Measurements from ENCODE around the gene DTD1.

The DTD1 gene

DNA sequence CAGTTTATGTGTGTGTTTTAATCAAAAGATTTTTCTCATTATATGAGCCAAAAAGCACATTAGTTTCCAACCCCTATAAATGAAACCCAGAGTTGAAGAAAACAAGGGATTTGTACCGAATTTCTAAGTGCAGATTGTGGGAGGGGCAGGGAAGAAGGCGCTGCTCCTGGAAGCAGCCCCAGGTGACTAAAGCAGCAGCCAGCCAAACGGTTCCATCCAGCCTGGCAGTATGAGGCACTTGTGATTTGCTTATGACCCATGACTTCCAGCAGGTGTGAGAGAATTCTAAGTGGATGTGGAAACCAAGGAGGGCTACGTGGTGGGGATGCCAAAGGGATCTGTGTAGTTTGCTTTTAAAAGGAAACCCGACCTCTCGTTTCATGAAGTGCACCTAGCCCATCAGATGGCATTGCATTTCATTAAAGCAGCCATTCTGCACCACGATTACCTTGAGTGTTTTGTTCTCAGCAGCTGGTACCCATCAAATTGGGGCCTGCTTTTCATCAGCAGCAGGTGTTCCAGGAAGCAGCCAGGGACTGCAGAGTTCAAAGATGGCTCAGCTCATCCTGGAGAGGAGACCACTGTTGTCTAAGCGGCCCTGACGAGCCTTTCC is 79.1 kb downstream of the DTD1 start:
- no peak for DNase-seq

DNA sequence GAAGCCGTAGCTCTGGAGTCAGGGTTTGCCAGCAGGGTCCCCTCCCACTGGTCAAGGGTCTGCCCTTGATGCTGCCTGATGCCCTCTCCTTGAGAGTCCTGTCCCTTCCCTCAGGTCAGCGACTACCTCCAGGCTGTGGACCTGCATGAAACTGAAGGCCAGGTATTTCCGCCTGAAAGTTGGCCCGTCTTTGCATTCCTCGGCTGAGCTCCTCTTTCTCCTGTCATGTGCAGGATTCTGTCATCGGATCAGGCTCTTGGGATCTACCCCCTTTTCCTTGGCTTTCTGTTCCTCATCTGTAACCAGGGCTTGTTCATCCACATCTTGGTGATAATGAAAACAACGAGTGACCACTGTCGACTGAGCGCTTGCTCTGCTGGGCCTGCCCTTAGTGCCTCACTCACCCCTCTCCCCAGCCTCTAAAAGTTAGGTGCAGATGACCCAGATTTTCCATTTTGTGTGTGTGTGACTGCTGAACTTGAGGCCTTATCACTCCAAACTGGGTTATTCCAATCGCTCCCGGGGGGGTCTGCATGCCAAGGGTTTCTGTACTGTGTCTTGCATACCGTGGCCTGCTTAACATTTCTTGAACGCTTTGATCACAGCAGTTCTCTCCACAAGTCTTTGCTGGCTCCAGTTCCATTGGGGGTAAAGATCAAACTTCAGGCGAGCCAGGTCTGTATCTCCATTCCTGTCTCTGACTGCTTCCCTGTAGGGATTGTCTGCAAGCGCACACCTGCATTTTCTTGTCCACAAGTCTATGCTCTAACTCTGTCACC is 81.6 kb downstream of the DTD1 start:
- no peak for DNase-seq

DNA sequence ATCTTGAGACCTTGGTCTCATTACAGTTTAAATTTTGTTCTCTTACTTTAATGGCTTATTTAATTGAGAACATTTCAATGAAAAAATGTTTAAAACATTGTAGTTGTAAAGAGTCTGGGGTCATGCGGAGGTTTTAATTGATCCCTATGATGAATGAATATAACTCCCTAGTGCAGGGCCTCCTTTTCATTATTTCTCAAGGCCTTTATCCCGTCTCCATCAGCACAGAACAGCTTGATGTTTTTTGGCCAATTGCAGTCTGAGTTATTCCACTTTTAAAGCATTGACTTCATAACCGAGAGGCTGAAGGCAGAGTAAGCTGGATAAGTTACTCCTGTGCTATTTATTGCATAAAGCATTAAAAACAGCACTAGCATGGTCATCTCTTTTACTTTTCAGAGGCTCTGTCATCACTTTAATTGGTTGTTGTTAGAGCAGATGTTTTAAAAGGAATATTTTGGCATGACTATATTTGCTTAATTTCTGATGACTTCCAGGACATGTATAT is 83.4 kb downstream of the DTD1 start:
- DNase-seq = no peak

DNA sequence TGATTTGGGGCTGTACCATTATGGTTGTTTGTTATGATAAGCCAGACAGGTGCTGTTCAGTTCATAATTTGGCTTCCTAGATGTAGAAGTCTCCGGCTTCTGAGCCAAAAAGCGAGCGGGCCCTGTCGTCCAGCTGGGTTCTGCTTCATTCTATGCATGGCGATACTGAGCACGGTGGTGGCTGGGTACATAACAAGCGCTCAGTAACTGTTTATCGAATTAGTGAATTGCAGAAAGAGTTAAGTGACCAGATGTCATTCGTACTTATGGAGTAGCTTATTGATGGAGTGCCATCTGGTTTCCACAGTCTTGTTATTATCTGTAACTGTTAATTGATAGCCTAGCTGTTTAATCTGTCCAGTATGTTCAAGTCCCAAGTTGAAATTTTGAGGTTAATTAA is 85.0 kb downstream of the DTD1 start:
- DNase-seq = no peak

DNA sequence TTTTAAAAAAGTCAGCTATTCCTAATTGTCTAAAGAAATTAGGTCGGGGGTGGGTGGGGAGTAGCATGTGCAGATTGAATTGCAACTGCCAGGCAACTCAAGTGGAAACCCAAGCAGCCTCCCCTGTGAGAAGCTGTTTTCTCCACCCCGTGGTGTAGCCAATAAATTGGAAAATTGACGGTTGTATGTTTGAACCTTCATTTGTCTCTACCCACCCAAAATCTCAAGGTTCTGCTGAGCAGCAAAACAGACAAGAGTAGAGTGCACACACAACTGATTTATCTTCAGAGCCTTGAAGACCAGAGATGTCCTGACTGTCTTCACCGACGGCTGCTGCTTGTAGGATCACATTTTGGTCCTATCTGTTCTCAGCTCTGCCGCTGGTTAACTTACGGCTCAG is 88.5 kb downstream of the DTD1 start:
- no peak for DNase-seq

DNA sequence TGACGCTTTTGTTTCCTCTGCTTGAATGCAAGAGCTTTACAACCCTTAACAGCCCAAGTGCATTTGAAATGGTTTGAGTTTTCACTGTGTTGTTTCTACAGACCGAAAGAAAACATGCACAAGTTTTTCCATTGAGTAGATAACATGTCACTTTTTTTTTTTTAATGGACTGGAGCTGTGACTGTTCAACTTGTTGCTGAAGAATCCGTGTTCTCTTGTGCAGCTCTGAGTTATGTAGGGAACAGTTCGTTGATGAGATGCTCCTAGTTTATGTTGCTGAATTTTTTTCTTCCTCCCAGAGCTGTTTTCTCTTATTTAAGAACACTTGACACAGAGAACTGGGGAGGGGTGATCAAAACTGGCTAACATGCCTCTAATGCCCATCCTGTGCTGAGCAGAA is 89.3 kb downstream of the DTD1 start:
- DNase-seq = no peak

DNA sequence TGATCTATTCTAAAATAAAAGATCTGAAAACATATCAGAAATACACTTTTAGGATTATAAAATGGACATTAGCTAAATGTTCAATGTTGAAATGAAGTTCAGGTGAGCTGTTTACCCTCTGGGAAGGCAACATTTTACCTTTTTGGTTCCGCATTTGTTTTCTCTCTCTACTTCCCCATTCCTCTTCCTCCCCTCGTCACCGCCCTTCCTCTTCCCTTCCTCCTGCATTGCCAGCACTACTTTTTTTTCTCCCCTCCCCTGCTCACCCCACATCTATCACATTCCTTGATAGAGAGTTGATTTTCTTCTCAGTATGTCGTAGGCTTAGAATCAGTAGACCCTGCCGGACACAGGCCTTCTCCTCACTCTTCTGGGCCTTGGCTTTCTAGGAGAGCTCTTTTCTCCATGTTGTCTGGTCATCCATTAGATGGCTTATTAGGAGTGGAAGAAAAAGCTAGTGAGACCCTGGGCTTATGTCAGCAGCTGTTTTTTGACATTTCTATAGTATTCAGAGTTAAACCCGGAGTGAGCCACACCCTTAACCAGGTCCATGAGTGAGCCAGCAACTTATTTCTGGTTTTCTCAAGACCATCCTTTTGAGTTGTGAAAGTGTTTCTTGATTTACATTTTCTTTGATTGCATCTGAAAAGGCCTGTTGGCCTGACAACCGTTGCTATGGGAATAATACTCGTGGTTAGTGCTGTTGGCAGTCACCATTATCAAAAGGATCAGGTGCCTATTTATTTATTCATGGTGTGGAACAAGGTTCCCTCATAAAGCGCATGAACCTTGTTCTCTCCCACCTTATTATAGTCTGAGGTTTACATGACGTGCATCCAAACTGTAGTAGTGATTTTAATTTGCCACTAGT is 90.9 kb downstream of the DTD1 start:
- no peak for DNase-seq

DNA sequence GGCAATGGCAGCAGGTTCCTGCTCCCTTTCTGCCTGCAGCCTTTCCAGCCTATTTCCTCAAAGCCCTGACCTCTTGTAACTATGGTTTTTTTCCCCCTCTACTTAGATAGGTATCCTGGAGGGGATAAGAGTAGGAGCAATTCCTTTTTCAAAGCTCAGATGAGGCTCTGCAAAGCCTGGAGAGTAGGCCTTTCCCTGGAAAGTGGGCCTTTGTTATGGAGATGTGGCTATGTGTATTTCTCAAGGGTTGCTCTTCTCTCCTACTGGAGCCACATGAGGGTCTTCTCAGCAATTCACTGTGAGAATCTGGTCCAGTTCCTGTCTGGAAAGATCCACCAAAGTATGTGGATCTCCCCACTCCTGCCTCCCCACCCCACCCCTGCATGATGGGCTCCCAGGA is 96.0 kb downstream of the DTD1 start:
- DNase-seq = no peak

DNA sequence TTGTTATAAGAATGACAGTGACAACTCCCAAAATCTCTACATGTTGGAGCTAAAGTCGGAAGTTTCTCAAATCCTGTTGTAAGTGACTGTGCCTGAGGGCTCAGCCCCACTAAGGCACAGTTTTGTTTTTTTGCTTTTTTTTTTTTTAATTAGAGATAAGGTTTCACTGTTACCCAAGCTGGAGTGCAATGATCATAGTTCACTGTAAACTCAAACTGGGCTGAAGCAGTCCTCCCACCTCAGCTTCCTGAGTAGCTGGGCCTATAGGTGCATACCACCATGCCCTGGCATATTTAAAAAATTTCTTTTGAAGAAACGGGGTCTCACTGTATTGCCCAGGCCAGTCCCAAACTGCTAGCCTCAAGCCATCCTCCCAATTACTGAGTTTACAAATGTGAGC is 96.9 kb downstream of the DTD1 start:
- DNase-seq = no peak

DNA sequence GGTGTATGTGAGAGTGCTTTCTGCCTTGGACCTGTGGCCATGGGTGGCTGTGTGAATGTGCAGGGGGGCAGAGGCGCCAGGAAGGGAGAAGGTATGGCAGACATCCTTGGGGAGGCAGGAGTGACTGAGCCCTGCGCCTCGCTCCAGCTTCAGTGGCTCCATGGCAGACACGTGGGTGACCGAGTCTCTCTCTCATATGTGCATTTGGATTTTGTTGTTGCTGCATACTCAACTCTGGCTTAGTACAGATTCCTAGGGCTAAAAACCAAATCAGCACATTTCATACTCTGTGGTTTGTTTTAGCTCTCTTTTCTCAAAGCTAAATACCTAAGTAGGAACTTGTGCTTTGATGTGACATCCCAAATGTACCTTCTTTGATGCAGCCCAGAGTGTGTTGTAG is 97.6 kb downstream of the DTD1 start:
- no peak for DNase-seq

DNA sequence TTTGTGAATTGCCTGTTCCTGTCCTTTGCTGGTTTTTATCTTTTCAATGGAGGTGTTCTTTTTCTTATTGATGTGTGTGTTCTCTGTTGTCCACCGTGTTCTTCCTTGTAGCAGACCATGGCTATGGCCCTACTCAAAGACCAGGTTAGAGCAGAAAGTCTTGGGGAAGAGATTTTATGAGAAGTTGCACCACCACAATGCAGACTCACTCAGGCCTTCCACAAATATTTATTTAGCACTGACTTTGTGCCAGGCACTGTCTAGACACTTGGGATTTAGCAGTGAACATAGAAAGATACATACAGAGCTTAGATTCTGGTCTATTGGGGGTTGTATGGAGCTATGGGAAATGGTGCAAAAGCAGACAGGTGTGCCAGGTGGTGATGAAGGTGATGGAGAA is 98.8 kb downstream of the DTD1 start:
- no peak for DNase-seq

DNA sequence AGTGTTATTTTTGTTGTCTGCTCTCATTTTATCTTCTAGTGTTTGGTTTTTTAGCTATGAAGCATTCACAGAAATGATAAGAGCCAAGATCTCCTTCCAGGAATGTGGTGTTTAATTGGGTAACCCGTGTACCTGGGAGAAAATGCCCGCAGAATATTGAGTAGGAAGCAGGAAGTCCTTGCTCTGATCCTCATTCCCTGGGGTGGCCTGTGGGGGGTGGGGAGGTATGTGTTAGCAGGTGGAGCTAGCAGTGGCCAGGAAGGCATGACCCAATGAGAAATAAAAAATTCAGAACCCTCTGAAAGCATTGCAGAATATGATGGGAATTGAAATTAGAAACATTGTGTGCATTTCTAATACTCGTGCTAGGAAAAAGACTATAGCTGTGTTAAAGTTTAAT is 100.8 kb downstream of the DTD1 start:
- no peak for DNase-seq

DNA sequence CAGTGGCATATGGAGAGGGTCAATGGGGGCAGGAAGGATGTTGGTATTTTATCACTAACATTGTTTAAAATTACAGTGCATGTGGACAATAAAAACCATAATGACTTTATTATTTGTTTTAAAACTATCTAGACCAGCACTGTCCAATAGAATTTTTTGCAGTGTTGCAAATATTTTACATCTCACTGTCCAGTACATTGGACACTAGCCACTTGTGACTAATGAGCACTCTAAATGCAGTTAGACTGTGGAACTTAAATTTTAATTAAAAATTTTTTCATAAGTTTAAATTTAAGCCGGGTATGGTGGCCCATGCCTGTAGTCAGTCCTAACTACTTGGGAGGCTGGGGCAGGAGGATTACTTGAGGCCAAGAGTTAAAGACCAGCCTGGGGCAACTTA is 101.7 kb downstream of the DTD1 start:
- no peak for DNase-seq

DNA sequence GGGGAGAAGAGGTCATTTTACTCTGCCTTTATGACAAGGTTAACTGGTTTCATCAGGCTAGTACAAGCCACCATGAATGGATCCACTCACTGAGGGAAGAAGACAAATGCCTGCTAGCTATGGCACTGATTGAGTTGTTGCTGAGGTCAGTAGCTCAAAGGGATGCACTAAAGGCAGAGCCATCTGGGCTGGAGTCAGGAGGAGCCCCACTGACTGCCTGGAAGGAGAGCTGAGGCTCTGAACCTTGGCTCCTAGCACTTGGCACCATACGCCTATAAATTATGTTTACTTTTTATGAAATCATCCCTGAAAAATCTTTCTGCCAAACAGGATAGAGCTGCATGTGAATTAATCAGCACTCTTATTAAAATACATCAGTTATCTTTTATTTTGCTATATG is 104.6 kb downstream of the DTD1 start:
- no peak for DNase-seq

DNA sequence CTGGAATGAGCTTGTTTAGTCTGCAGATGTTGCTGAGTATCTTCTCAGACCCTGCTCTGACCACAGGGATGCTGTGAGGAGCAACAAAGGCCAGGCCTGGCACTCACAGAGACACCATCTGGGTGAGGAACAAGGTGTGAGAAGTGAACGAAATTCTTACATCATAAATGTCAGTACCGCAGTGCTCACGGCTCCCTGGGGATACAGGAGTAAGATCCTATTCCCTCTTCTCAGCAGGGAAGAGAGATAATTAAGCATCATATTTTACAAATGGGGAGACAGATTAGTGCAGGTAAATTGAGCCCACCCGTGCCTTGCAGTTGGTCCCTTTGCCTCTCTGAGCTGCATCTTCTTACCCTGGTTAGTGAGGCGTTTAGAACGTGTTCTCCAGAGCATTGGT is 106.2 kb downstream of the DTD1 start:
- DNase-seq = no peak

DNA sequence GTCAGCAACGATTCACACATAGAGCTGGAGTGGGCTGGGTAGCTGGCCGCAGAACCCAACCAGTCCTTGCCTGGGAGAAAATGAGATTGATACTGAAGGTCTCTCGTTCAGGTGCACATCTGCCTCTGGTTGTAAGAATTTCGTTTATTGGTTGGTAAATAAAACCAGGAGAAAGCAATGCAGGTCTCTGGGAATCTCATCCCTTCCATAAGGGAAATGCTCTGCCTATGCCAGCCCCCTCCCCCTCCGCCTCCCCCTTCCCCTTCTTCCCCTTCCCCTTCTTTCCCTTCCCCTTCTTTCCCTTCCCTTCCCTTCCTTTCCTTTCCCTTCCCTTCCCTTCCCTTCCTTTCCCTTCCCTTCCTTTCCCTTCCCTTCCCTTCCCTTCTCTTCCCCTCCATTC is 107.3 kb downstream of the DTD1 start:
- no peak for DNase-seq

DNA sequence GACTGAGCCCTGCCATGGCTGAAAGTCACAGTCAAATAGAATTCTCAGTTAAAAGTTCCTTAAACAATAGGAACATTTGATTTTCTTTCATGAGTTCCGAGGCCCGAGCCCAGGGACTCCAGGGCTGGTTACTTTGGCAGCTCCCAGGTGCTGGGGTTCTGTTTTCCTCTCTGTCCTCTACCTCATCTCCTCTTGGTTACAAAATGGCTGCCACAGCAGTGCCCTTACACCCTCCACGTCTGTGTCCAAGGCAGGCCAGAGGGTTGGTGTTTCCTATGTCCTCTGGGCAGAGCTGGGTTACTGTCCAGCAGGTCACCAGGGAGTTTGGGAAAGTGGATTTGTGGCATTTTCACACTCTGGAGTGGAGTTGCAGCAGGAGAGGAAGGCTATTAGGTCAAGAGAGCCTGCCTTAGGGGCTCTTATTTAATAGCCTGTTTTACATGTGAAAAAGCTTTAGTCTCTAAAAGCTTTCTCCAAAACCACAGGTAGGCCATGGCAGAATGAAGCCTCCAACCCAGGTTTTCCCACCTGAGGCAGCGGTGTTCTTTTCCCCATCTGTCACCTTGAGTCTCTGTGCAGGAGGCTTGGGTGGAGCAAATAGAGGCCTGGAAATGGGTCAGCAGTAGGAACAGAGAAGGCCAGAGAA is 111.0 kb downstream of the DTD1 start:
- no peak for DNase-seq

DNA sequence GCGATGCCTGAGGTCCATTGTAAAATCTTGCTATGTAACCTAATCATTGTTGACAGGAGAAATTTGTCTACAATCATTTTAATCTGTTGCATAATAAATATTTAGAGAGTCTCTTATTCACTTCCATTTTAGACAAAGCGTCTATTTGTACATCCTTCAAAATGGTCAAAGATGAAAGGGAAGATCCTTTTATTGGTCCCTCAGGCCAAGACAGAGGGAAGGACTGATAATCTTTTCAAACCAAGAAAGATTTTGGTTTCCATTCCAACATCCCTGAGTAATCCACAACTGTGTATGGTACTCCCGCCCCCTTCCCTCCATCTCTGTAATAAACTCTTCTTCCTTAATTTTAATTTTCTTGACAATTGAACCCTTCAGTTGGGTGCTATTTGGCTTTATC is 114.1 kb downstream of the DTD1 start:
- no peak for DNase-seq

DNA sequence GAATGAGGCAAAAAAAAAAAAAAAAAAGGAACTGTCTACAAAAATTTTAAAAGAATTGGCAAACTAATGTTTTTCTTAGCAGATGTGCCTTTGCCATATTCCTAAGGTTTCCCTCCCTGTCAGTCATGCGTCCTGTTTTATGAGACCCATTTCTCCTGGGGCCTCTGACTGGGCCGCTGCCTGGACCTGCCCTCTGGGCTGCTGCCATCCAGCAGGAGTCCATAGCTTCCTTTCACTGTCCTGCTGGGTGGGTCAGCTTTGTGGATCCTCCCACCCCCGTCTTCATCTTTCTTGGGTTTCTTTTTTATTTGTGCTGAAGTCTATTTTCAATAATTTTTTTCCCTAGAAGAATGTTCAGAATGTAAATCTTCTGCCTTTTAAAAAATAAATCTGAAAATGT is 114.9 kb downstream of the DTD1 start:
- no peak for DNase-seq

DNA sequence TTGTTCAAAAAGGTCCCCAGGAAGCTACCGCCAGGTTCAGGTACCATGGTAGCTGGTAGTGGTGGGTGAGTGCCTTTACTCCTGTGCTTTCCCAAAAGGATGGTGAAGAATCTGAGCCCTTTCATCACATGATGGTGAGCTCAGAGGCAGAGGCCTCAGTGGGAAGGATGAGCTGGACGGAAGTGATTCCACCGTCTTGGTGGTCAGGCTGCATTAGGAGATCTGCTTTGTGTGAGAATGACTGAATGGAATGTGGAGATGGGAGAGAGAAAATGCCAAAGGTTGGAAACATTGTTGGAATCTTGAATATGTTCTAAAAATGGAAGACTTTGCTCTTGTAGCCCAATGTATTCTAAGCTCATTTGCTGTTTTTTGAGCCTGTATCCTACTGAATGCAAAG is 117.6 kb downstream of the DTD1 start:
- DNase-seq = no peak

DNA sequence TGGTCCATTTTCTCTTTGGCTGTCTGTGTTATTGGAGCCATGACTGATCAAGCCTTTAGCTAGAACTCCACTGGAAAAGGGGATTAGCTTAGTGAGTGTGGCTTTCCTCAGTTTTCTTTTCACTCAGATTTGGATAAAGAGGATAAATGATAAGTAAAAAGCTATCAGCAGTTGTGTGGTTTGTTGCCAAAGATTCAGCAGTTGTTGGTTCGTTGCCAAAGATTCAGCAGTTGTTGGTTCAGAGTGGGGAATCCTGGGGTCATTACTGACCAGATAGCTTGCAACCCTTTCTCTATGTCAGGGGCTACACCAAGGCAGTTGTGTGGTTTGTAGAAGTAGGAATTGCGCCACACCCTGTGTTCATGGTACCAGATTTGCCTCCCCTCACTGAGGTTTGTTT is 118.1 kb downstream of the DTD1 start:
- no peak for DNase-seq

DNA sequence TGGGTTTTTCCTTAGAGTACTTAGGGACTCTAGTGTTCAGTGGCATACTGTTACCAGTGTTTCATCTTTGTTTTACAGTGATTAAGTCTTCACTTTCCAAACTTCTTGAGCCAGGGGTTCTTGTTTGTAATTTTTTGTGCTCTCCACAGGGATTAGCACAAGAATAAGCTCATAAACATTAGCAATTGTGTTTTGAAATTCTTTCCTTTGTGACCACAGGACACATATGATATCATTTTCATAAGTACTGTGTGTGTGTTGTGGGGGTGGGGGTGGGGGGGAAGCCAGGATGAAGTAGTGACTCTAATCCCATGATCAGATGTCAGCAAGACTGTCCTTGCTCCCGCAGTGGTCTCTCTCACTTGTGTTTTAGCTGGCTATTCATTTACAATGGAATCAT is 124.3 kb downstream of the DTD1 start:
- DNase-seq = no peak

DNA sequence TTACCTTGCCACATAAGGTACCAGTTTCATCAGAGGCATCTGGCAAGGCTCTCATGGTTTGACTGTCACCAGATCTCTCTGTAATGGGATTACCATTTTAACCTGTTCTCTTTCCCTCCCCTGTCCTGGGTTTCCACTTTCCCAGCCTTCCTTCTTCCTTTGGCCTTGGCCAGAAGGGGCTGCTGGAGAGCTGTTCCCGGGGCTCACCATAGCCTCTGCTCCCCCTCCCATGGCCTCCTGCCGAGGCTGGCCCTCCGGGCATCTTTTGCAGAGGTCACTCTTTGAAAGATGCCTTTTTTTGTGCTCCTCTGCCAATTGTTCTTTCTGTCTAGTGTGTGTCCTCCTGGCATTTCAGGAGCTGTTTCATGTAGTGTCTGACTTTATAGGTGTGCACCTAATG is 125.0 kb downstream of the DTD1 start:
- no peak for DNase-seq
